ENCODE results near the gene ZGRF1.
"Not testable (repeated sequence)": the region's sequence is repeated elsewhere in the genome, so short reads cannot be mapped to it uniquely, and the experiment has no call there.

ZGRF1 gene

DNA sequence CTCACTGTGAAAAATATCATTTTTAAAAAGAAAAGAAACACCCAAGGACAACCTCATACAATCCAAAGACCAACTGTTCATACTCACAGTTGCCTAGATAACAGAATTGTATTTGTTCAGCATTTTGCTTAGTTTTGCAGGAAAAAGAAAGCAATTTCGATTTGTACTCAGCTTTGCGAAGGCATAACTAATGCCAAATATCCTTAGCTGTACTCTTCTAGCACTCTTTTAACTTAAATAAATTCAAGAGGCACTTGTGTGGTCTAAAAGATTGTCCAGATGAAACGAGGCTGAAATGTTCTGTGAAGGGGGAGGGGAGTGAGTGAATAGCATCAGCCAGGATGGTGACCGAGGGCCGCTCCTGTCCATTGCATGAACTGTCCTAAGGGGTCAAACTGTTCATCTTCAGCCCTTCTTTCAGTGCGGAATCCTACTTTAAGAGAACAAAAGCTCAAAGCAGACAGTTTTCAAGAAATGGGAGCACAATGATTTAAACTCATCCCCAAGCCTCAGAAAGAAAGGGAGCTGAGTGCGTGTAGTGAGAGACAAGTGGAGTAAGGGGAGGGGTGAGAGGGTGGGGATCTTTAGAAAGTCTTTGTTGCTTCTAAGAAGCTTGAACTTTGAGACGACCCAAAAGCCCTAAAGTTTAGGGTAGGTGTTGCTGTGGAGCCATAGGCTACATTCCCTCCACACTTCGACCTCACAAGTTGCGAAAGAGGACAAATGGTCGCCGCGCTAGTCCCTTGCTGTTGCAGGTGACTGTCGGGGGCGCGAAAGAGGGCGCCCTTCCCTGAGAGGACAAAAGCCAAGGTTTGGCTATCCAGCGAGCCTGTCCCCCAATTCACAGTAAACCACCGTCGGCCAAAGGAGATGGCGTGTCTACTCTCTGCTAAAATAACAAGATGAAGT is 116.8 kb downstream of the ZGRF1 start:
- in situ Hi-C loops (cut with MboI; ENCODE audit: low sequenced_read_pairs): no loop called here

DNA sequence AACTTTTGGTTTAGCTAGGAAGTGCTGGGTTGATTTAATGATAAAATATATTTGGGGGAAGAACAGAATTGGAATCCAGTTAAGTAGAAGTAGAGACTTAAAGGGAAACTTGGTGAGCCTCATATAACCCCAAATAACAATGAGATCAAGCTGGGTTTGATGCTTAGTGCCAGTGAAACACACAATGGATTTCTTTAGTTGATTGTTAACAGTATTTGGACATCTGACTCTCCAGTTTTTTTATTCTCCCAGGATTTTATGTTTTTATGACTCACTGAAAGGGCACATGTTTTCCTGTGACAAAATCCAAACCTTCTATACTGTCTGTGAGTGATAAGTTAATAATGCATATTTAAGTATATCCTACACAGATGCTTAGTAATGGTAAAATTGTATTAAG is 118.0 kb downstream of the ZGRF1 start:
- in situ Hi-C loops (cut with MboI; ENCODE audit: low sequenced_read_pairs): no loop called here

DNA sequence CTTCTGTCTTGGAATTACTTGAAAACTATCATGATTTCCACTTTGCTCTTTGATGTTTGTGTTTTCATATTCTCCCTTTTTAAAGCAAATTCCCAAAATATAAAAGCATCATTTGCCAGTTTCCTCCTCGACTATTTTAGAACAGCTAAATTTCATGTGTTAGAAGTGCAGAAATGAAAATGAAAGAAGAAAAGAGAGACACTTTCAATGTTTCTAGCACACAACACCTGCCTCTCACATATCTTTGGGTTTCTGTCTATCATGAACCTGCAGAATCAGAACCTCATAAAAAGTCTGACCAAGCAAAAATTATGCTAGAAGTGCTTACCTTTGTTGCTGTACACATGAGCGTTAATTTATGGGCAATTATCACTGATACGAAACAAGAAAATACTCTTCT is 118.8 kb downstream of the ZGRF1 start:
- in situ Hi-C loops (cut with MboI; ENCODE audit: low sequenced_read_pairs): no loop called here

DNA sequence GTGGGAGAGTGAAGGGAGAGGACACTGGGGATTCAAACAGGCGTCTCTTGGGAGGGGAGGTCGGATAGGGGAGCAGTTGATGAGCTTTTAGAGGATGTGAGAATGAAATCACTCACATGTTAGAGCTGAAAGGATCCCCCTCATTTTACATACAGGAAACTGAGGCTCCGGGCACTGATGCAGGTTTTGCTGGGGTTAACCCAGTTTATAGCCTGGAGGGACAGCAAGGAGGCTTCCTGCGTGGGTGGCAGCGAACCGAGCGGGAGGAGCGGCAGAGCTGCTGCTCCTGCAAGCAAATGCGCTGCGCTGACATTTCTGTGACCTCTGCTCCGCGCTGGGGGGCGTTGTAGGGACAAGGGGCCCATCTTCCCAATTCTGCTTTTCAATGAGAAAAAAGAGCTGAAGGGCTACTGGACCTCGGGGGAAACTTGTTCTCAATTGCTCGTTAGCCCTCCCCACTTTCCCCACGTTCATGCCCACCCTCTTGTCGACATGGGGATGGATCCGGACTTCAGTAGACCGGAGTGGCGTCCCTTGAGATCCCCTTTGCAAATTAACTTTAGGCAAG is 119.6 kb downstream of the ZGRF1 start:
- in situ Hi-C loops (cut with MboI; ENCODE audit: low sequenced_read_pairs): no loop called here

DNA sequence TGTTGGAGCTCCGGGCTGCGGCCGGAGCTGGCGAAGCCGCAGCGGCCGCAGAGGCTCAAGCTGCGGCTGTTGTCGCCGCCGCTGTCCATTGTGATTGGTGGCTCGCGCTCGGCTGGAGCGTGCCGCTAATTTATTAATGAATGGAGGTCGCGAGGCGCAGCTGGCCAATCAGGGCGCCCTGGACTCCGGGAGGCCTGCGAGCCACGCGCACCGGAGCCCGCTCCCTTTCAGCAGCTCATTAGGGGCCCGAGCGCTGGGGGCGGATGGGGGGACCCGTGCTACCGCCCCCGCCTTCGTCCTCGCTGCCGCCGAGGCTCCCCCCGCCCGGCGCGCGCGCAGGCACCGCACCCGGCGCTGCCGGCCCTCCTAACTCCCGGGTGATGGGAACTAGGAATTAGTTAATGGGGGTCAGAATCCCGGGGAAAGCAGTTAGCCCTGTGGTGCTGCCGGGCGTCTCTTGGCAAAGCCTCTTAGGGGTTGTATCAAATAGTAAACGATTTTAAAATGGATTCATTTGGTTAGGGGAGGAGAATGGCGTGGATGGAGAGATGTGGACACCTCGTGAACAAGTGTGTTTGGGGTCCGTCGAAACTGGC is 120.1 kb downstream of the ZGRF1 start:
- in situ Hi-C loops (cut with MboI; ENCODE audit: low sequenced_read_pairs): no loop called here

DNA sequence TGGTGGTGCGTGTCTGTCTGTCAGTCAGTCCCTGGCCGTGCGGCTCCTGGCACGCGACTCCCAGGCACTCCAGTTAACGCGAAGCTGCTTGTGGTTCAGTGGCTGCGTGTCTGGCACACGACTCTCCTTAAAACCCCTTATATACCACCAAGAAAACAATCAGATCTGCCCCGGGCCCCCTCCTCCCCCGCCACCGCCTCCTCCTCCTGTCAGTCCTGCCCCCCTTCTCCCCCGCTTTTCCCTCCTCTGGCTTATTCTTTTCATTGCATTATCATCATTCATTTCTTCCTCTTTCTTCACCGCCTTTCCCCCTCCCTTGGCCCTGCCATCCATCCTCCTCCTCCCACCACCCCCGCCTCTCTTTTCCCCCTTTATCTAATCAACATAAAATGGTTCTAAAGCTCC is 120.6 kb downstream of the ZGRF1 start, which contains the start of gene NEUROG2:
Gene NEUROG2 (minus strand): TSS at position 115 of the 405 bp plus-strand sequence. CDS start 705 bp downstream, outside the sequence.
- in situ Hi-C loops (cut with MboI; ENCODE audit: low sequenced_read_pairs): no loop called here

DNA sequence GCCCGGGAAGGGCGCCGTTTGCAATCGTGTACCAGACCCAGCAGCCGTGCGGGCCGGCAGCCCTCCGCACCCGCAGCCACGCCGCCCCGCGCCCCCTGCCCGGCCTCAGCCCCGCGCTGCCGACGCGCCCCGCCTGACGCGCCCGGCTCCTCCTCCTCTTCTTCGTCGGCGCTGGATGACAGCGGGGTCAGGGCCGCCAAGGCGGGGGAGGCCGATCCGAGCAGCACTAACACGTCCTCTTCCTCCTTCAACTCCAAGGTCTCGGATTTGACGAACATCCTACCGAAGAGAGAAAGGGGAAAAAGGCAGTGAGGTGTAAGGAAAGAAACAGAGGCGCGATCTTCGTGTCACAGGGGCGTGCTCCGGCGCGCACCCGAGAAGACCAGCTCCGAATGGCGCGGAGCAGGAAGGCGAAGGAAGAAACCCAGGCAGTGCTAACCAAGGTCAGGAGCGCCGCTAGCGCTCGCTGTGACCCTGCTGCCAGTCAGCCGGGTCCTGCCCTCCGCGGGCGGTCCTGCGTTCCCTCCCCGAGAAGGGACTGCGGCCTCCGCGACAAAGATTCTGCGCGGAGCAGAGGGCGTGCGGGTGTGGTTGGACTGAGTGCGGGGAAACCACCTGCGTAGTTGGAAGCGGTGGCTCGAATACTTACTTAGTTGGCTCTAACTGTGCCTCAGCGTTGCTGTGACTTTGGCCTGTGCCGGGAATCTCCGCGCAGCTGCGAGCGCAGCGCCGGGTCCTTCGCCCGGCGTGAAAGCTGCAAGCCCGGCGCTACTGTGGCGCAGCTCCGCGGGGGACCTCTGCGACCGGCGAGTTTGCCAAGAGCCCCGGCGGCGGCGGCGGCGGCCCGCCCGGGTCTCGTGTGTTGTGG is 121.3 kb downstream of the ZGRF1 start:
- in situ Hi-C loops (cut with MboI; ENCODE audit: low sequenced_read_pairs): no loop called here

DNA sequence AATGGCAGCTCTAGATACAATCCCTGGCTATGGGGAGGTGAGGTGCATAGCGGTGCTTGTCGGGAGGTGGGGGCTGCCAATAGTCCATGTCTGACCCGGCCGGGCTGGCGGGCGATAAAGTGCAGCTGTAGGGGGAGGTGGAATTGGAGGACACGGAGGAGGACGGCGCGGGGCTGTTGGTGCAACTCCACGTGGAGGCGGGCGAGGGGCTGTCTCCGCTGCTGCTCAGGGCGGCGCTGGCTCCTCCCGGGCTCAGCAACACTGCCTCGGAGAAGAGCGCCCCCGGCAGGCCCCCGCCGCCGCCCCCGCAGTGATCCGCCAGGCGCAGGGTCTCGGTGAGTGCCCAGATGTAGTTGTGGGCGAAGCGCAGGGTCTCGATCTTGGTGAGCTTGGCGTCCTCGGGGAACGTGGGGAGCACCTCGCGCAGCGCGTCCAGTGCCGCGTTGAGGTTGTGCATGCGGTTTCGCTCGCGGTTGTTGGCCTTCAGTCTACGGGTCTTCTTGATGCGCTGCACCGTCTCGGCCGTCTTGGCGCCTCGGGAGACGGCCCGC is 122.0 kb downstream of the ZGRF1 start:
- in situ Hi-C loops (cut with MboI; ENCODE audit: low sequenced_read_pairs): no loop called here

DNA sequence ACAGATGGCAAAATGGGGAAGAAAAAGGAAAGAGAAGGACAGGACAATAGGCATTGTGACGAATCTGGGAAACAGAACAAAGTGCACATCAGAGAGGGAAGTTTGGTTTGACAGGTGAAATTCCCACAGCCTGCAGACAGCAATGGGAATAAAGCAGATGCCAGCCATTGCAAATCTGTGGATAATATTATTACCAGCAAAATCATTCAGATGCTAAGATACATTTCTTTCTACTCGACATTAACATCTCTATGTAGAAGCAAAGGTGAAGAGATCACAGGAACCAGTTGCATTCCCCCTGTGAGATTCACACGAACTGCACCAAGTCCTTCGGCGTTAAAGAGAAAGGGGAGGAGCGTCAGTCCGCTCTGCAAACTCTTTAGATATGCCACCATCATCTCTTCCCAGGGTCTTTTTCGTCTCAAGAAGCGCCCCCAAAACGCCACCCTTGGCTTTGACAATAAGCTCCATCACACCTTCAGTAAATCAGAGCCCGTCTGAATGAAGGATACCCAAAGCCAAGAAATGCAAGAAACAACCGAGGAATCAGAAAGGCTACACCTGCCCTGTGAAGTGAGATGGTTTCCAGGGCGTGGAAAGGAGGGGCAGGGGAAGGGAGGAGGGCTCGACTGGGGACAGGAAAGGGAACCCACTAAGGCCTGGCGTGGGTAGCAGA is 122.6 kb downstream of the ZGRF1 start:
- in situ Hi-C loops (cut with MboI; ENCODE audit: low sequenced_read_pairs): no loop called here

DNA sequence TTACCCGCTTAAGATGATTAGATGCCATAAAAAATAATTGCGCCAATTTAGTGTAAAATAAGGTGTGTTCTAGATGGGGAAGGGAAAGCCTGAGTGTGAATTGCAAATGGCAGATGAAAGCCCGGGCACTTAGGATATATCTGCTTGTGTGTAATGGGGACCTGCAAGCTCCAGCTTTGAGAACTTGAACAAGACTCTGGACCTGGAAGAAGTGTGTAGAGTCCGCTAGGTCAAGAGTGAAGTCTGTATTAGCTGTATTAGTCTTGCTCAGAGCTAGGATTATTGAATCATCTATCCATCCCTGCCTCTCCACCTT is 124.9 kb downstream of the ZGRF1 start:
- in situ Hi-C loops (cut with MboI; ENCODE audit: low sequenced_read_pairs): no loop called here

DNA sequence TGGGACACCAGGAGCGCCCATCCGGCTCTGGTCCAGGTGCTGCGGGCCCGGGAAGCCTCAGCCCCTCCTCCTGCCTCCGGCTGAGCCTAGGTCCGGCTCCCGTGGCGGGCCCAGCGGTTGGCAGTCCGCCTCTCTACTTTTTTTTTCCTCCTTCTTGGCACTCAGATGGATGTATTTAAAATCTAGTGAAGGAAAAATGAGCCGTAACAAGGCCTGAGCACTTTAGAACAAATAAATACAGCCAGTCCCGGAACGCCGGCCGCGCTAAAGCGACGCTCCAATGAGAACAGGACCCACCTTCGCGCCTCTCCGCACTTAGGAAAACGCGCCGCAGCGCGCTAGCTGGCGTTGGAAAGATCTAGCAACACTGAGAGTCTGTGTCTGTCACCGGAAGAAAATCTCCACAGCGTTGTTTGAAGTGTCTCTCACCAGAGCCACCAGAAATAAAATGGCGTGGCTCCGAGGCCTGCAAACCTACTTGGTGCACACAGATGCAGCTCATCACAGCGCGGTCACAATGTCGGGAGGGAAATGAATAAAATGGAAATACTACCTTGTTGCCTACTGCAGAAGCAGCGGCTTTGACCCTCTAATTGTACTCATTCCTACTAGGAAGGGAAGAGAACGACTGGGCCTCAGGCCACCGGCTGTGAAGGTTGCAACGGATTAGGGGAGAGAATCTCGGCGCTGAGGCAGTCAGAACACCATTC is 125.5 kb downstream of the ZGRF1 start:
- in situ Hi-C loops (cut with MboI; ENCODE audit: low sequenced_read_pairs): no loop called here

DNA sequence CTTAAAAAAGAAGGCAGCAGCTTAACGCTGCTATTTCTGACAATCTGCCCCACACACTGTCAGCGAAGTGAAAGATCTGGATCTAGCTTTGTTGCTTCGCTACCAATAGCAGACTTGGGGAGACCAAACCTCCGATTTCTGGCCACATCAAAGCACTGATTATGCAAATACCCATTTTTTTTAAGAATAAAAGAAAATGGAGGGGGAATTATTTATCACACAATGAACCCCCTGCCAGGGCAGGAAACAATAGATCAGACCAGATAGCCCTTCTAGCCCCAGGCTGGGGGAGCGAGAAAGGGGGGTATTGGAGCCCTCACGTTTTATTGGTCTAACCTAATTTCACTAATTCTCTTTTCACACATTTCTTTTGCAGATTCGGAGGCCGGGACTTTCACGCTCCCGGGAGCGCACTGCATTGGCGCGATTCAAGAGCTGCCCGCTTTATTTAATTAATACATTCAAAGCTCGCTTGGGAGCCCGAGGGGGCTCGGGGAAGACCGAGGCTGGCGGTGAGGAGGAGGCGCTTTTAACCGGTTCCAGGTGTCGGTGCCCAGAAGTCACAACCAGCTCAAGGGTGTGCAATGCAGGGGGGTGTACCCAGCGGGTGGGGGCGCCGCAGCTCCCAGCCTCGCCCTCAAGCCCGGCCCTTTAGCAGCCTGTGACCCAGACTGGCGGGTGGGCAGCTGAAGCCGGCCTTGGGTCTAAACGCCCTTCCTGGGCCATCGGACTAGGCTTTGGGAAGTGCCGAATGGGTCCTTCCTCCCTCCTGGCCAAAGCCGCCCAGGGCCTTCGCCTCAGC is 126.2 kb downstream of the ZGRF1 start:
- in situ Hi-C loops (cut with MboI; ENCODE audit: low sequenced_read_pairs): no loop called here

DNA sequence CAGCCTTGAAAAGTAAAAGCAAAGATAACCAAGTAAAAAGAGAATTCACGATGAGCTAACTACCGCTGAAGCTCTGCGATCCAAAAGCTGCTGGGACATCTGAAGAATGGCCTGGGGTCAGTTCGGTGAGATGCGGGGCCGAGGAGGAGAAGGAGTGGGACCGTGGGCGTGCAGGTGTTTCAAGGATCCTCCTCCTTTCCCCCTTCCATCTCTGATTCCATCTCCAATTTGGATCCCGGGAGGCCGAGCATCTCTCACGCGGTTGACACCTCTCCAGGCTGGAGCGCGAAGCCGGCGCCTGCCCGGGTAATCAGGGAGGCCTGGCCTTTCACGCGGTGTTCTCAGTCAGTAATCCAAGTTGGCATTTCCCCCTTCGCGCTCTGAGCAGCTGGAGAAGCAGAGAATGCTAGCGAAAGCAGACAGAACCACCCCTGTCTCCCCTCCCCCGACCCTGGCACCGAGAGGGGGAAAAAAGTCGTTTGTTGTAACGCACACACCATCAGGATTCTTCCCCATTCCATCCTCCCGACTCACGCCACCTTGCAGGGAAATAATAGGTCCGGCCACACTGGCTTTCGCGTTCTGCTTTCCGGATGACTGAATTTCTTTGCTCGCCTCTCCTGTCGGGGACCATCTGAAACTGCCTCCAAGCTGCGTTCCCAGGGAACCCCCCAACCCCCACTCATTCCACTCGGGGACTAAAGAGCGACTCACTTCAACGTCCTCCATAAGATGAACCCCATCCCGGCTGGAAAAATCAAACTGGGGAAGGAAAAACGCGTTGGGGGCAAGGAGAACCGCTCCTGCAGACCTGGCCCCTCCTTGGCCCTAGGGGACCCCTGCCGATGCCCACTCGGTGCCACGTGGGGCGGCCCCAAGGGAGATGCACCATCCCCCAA is 127.2 kb downstream of the ZGRF1 start:
- in situ Hi-C loops (cut with MboI; ENCODE audit: low sequenced_read_pairs): no loop called here

DNA sequence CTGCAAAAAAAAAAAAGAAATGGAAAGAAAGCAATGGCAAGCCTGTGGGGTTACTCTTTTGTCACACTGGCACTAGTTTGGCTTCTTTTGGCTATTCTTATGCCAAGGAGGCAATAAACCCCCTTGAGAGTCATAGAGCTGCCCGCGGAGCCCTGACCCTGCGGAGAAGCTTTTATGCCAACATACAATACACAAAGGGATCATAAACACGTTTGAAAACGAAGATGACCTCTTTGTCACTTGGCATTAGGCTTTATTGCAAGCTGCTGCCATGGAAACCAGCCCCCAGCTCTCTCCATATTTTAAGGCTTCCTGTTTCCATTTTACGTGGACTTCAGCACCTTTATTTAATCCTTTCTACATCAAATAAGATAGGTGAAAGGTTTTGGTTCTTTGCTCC is 128.4 kb downstream of the ZGRF1 start:
- in situ Hi-C loops (cut with MboI; ENCODE audit: low sequenced_read_pairs): no loop called here

DNA sequence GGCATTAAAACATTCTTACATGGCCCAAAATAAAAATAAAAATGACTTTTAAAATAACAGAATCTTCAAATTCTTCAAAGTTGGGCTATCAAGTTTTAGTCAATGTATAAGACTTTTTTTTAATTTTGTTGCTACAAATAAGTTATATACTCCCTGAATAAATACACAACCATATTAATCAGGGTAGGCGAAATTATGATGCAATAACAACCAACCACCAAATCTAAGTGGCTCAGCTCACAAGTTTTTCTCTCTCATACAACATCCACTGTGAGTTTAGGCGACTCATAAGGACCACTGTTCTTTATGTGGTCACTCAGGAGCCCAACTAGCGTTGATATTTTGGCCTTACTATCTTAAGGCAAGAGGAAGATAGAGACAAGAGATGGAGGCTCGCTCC is 131.9 kb downstream of the ZGRF1 start:
- in situ Hi-C loops (cut with MboI; ENCODE audit: low sequenced_read_pairs): no loop called here

DNA sequence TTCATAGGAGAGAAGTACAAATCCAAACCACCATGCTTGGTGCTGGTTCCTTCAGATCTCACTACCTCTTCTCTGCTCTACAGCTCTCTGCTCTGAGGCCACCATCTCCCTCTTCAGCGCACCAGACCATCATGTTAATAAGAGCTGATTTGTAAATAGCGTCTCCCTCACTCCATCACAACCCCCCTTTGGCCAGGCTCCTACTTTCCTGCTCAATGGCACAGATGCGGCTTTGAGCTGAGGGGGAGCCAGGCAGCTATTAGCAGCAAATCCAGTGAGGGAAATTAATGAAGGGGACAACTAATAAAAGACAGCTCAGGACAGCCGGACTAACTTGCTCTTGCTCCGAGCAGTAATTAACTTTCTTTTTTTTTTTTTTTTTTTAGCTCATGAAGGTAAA is 133.8 kb downstream of the ZGRF1 start:
- in situ Hi-C loops (cut with MboI; ENCODE audit: low sequenced_read_pairs): no loop called here

DNA sequence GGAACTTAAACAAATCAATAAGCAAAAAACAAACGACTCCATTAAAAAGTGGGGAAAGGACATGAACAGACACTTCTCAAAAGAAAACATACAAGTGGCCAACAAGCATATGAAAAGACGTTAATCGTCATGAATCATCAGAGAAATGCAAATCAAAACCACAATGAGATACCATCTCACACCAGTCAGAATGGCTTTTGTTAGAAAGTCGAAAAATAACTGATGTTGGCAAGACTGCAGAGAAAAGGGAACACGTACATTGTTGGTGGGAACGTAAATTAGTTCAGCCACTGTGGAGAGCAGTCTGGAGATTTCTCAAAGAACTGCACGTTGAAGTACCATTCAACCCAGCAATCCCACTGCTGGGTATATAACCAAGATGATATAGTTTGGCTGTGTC is 144.4 kb downstream of the ZGRF1 start:
- in situ Hi-C loops (cut with MboI; ENCODE audit: low sequenced_read_pairs): no loop called here

DNA sequence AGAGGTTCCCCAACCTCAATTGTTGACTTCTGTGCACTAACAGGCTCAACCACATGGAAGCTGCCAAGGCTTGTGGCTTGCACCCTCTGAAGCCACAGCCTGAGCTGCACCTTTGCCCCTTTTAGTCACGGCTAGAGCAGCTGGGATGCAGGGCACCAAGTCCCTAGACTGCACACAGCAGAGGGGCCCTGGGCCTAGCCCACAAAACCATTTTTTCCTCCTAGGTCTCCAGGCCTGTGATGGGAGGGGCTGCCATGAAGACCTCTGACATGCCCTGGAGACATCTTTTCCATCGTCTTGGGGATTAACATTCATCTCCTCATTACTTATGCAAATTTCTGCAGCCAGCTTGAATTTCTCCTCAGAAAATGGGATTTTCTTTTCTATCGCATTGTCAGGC is 145.9 kb downstream of the ZGRF1 start:
- in situ Hi-C loops (cut with MboI; ENCODE audit: low sequenced_read_pairs): not testable (repeated sequence)

Measured in HL-60/S4 treated with retinoic acid at 250 ng/mL for 4 days and 3 days (cell line).